Fibroblast of lung (primary cell): ENCODE data around the gene CDYL2. TPM values are rescaled to one million over a fixed set of nuclear protein-coding genes. Genes with fewer than 3 reads are reported as not detected.
A peak's percentile ranks its signal among the peaks of the same experiment; 100 is the strongest.

Experiments used
- DNase-seq, 2 donors: peaks; one replicate each; pipeline versions ENCODE4 v3.0.0 to v3.0.0-alpha.2; 2010; ENCODE audit warnings: low read depth in 2 of 2
- H2AFZ ChIP-seq: 2 replicates; pipeline ENCODE4 v1.5.1; 2012; ENCODE audit warnings: low read length, control low read depth, inconsistent platforms
- H3K27ac ChIP-seq: 2 replicates; pipeline ENCODE4 v1.5.1; 2011; ENCODE audit warnings: low read length, control low read depth; ENCODE audit not compliant: insufficient read depth
- H3K27me3 ChIP-seq: 2 replicates; pipeline ENCODE4 v1.5.1; 2011; ENCODE audit warnings: mild to moderate bottlenecking, low read length; ENCODE audit not compliant: control insufficient read depth, insufficient read depth
- H3K36me3 ChIP-seq: 2 replicates; pipeline ENCODE4 v1.5.1; 2011; ENCODE audit warnings: low read length; ENCODE audit not compliant: control insufficient read depth, insufficient read depth
- H3K4me1 ChIP-seq: 2 replicates; pipeline ENCODE4 v1.5.1; 2011; ENCODE audit warnings: low read length; ENCODE audit not compliant: control insufficient read depth, insufficient read depth; ENCODE audit errors: extremely low read depth
- H3K4me2 ChIP-seq: 2 replicates; pipeline ENCODE4 v1.5.1; 2011; ENCODE audit warnings: low read length, control low read depth; ENCODE audit not compliant: insufficient read depth; ENCODE audit errors: extremely low read depth
- H3K4me3 ChIP-seq, 4 experiments: fragments of 200-600 bp in 1 of 4; sonication (generic) in 1 of 4; replicated peaks in 1 of 4; 2 replicates each; pipeline ENCODE4 v1.5.1; 2011 to 2016; ENCODE audit warnings: low read length in 4 of 4, low read depth in 3 of 4, mild to moderate bottlenecking in 3 of 4, control low read depth in 2 of 4, inconsistent platforms in 1 of 4, mixed read lengths in 1 of 4; ENCODE audit not compliant: insufficient read depth in 1 of 4; ENCODE audit errors: control extremely low read depth in 1 of 4
- H3K79me2 ChIP-seq: 2 replicates; pipeline ENCODE4 v1.5.1; 2012; ENCODE audit warnings: mild to moderate bottlenecking, low read length, inconsistent platforms; ENCODE audit not compliant: control insufficient read depth, insufficient read depth
- H3K9ac ChIP-seq: 2 replicates; pipeline ENCODE4 v1.5.1; 2011; ENCODE audit warnings: mild to moderate bottlenecking, low read length, control low read depth; ENCODE audit not compliant: insufficient read depth
- H3K9me3 ChIP-seq: 2 replicates; pipeline ENCODE4 v1.5.1; 2012; ENCODE audit warnings: low read depth, low read length; ENCODE audit not compliant: control insufficient read depth, insufficient read depth
- H4K20me1 ChIP-seq: 2 replicates; pipeline ENCODE4 v1.5.1; 2011; ENCODE audit warnings: low read length; ENCODE audit not compliant: control insufficient read depth, insufficient read depth; ENCODE audit errors: extremely low read depth
- CTCF ChIP-seq, 2 donors: IDR thresholded peaks in 1 of 2; conservative IDR thresholded peaks in 1 of 2; 1 replicate in 1 of 2; 2 replicates in 1 of 2; pipeline ENCODE4 v1.5.1; 2011 to 2012; ENCODE audit warnings: low read length in 2 of 2, control low read depth in 1 of 2, inconsistent platforms in 1 of 2, low read depth in 1 of 2, mild to moderate bottlenecking in 1 of 2
- EZH2 ChIP-seq: IDR thresholded peaks from 2 replicates; pipeline ENCODE4 v1.5.1; 2012; ENCODE audit warnings: low read length, control low read depth, mild to moderate bottlenecking; ENCODE audit errors: missing control alignments
- polyA plus RNA-seq, 2 donors: library from polyadenylated mRNA; depleted of rRNA in 1 of 2; stranded (reverse) in 1 of 2; unstranded in 1 of 2; fragments of >200 nt; gene quantifications; 2 replicates each; pipeline ENCODE4 v1.2.1, GENCODE V29; 2011 to 2012; ENCODE audit warnings: missing spikeins in 1 of 2
- total RNA-seq: library from RNA; depleted of rRNA; stranded (reverse); fragments of >200 nt; gene quantifications from 2 replicates; pipeline ENCODE4 v1.2.1, GENCODE V29; 2014

The CDYL2 gene
- total and polyA plus RNA-seq, 2 donors (not counting 1 experiment from before 2014, with no cell fraction given): 1.1 to 3.5 TPM

DNA sequence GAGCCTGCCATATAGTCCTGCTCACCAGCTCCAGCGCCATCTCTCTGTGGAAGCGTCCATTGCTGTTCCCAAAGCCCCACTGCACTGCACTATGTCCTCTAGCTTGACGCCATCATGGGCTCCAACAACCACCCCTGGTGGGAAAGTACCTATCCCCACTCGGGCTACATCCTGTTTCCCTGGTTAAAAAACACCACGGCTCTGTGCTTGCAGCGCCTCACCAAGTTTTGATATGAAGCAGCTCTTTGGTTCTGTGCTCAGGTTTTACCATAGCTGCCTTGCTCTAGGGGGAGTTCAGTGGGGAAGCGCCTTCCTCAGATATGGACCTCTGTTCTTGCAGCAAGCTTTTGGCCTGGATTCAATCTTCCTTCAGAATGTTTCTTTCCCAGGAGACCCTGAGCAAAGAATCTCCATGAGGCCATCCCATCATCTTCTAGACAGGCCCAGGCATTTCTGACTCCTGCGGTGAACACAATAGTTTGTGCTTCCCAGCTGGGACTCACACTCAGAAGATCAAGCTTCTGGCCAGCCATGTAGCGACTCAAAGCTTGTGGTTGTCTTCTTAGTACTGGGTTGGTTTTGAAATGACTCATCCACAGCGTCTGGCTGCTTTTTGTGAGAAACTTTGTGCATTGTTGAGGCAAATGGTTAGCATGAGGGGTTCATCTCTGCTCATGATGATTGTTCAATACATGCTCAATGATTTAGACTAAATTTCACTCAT, 224.1 kb downstream of the CDYL2 start:
- H3K27me3 ChIP-seq: no peaks in the 10 kb centered on the region
- DNase-seq: peak in 1 of 2 donors; percentile 92

DNA sequence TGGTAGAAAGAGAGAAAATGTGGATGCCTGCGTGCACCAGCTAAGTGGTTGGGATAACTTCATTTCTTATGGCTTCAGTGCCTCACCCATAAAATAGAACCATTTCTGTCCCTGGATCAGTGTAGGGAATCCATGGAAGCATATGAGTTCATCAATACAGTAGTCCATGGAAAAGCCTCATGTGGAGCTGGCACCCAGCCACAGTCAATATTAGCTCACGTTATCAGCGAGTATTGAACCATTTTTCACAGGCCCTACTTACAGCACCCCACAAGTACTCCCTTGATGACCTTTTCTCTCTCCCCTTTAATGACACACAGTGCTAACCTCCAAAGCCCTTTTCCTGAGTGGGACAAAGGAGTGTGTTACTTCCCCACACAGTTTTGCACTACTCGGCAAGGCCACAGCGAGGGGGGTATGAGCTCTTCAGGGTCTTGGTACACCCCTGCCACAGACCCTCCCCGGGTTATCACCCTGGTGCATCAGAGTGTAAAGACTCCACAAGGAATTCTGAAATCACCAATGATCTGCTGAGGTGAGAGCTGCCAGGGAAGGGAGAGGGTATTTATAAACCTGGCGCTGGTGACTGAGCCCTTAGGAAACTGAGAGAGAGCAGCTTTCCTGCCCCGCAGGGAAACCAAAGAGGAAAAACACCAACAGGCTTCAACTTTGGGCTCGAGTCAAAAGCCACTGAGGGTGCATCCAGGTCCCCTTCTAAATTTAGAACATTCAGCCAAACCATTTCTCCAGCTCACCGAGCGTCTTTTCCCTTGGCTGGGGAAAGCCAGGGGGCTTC, 226.7 kb downstream of the CDYL2 start:
- Histone ChIP-seq H3K9me3 (no peaks in the 10 kb centered on the region), H3K4me3 (no peak overlapping the region), H3K4me2 (no peak overlapping the region), H3K79me2 (no peaks in the 10 kb centered on the region), H3K36me3 (no peaks in the 10 kb centered on the region), H2AFZ (no peak overlapping the region), H3K27ac (no peak overlapping the region), H4K20me1 (no peaks in the 10 kb centered on the region), H3K4me1 (no peaks in the 10 kb centered on the region), H3K27me3 (no peaks in the 10 kb centered on the region), H3K9ac (no peak overlapping the region)
- no peak for DNase-seq
- TF ChIP-seq CTCF (conservative IDR thresholded peaks at IDR 0.05 in 1 of 2, IDR thresholded peaks at IDR 0.05 in 1 of 2; ENCODE audit: low read depth in 1 of 2, low read length in 2 of 2): no peak

More for the DNA sequence above, 224.1 kb downstream of the CDYL2 start:
- H3K4me2 ChIP-seq: no peak overlapping the region
- no peak overlapping the region for H3K9ac ChIP-seq
- no peak overlapping the region for H2AFZ ChIP-seq
- no peaks in the 10 kb centered on the region for H3K4me1 ChIP-seq
- no peaks in the 10 kb centered on the region for H4K20me1 ChIP-seq
- TF ChIP-seq EZH2: no peak
- TF ChIP-seq CTCF (conservative IDR thresholded peaks at IDR 0.05 in 1 of 2, IDR thresholded peaks at IDR 0.05 in 1 of 2; ENCODE audit: low read depth in 1 of 2, low read length in 2 of 2): no peak
- H3K36me3 ChIP-seq: no peaks in the 10 kb centered on the region
- H3K9me3 ChIP-seq: no peaks in the 10 kb centered on the region
- H3K79me2 ChIP-seq: no peaks in the 10 kb centered on the region
- no peak overlapping the region for H3K4me3 ChIP-seq
- H3K27ac ChIP-seq: no peak overlapping the region

GRCh38 chr16:80576343-80576912, 228.0 kb downstream of the CDYL2 start:
- no peaks in the 10 kb centered on the region for H3K4me1 ChIP-seq
- H3K27me3 ChIP-seq: no peaks in the 10 kb centered on the region
- no peaks in the 10 kb centered on the region for H3K79me2 ChIP-seq
- no peak overlapping the region for H3K9ac ChIP-seq
- no peaks in the 10 kb centered on the region for H3K9me3 ChIP-seq
- no peaks in the 10 kb centered on the region for H4K20me1 ChIP-seq
- TF ChIP-seq CTCF (conservative IDR thresholded peaks at IDR 0.05 in 1 of 2, IDR thresholded peaks at IDR 0.05 in 1 of 2; ENCODE audit: low read depth in 1 of 2, low read length in 2 of 2) (no peak), EZH2 (no peak)
- H2AFZ ChIP-seq: no peak overlapping the region
- H3K4me2 ChIP-seq: no peak overlapping the region
- H3K36me3 ChIP-seq: no peaks in the 10 kb centered on the region
- no peak overlapping the region for H3K27ac ChIP-seq
- DNase-seq: no peak
- H3K4me3 ChIP-seq: no peak overlapping the region
